ENCODE results near the gene SV2C.

SV2C gene

GRCh38 chr5:76166886-76167576, 83.8 kb downstream of the SV2C start:
- DNase-seq, result no peak

- DNase-seq, result no peak
Observed at GRCh38 chr5:76169146-76169905, 86.1 kb downstream of the SV2C start.

GRCh38 chr5:76174101-76174500, 90.9 kb downstream of the SV2C start:
- DNase-seq, result no peak

- no peak for DNase-seq
Observed at GRCh38 chr5:76175051-76175666, 92.0 kb downstream of the SV2C start.

GRCh38 chr5:76175821-76176403, 92.7 kb downstream of the SV2C start:
- no peak for DNase-seq

GRCh38 chr5:76177978-76178377, 94.8 kb downstream of the SV2C start:
- DNase-seq, result no peak

- DNase-seq, result no peak
Observed at GRCh38 chr5:76178913-76179312, 95.7 kb downstream of the SV2C start.

GRCh38 chr5:76180814-76181805, 97.9 kb downstream of the SV2C start:
- DNase-seq, result no peak

- DNase-seq, result no peak
Observed at GRCh38 chr5:76187386-76187785, 104.2 kb downstream of the SV2C start.

GRCh38 chr5:76190356-76190755, 107.2 kb downstream of the SV2C start:
- no peak for DNase-seq

- no peak for DNase-seq
Observed at GRCh38 chr5:76192837-76193236, 109.7 kb downstream of the SV2C start.

- DNase-seq, result no peak
Observed at GRCh38 chr5:76193635-76194034, 110.5 kb downstream of the SV2C start.

GRCh38 chr5:76194340-76194739, 111.2 kb downstream of the SV2C start:
- no peak for DNase-seq

GRCh38 chr5:76196457-76196856, 113.3 kb downstream of the SV2C start:
- no peak for DNase-seq

GRCh38 chr5:76196886-76197489, 113.8 kb downstream of the SV2C start:
- no peak for DNase-seq

- DNase-seq, result no peak
Observed at GRCh38 chr5:76197726-76198125, 114.5 kb downstream of the SV2C start.

GRCh38 chr5:76199336-76200318, 116.4 kb downstream of the SV2C start:
- DNase-seq, result no peak

GRCh38 chr5:76202182-76202581, 119.0 kb downstream of the SV2C start:
- DNase-seq, result no peak

- no peak for DNase-seq
Observed at GRCh38 chr5:76204191-76204590, 121.0 kb downstream of the SV2C start.

- DNase-seq, result no peak
Observed at GRCh38 chr5:76204713-76205112, 121.5 kb downstream of the SV2C start.

GRCh38 chr5:76207120-76207519, 123.9 kb downstream of the SV2C start:
- DNase-seq, result no peak

All from NCI-H2227 treated with DMSO at 0.1 percent for 48 hours (cell line).